ENCODE measurements around the gene GNS. TPM values are rescaled to one million over a fixed set of nuclear protein-coding genes. Genes with fewer than 3 reads are reported as not detected.

GNS gene
- total and polyA plus RNA-seq, 2 of the 13 experiments (the other 11 are each of a cell fraction or from before 2014, with no cell fraction given) = 49.8 to 51.0 TPM

- 86% methylated on average over 2 of the region's 2 CpGs for WGBS (ENCODE audit: low lambda C conversion rate)
- H3K27me3 ChIP-seq (ENCODE audit: control insufficient read depth in 1 of 2, insufficient read depth in 2 of 2, low read length in 2 of 2) = no peaks in the 10 kb centered on the region; a peak in 1 of 5 replicates
- no peak overlapping the region for H3K9ac ChIP-seq (ENCODE audit: insufficient read depth, low read depth, low read length)
- DNase-seq (ENCODE audit: low spot score) (no peak), FAIRE-seq (no peak), ATAC-seq (no peak)
- in situ Hi-C loops (cut with HindIII; ENCODE audit: extremely low pct_ligation_motif_present, low pct_unique_long_range_greater_than_20kb) (no loop called here), intact Hi-C loops (cut with micrococcal nuclease; ENCODE audit: unreplicated experiment) (no loop called here)
- no peaks in the 10 kb centered on the region for H4K20me1 ChIP-seq (ENCODE audit: insufficient read depth, low read length)
- no peak overlapping the region for H3K4me3 ChIP-seq (replicated peaks in 1 of 3; ENCODE audit: insufficient read depth in 1 of 3, low read depth in 2 of 3, low read length in 3 of 3)
- H3K27ac ChIP-seq (ENCODE audit: extremely low read length, insufficient read depth, low read length) = no peak overlapping the region
- H3K9me3 ChIP-seq (ENCODE audit: low read length) = no peaks in the 10 kb centered on the region
- 0 out of 2 replicates have a peak, but pooled peaks cover 7% of the 10 kb centered on the region for H3K4me1 ChIP-seq (ENCODE audit: insufficient read depth, low read length)
- TF ChIP-seq FOXJ3 (CRISPR knock-in tag; IDR thresholded peaks at IDR 0.05; ENCODE audit: borderline replicate concordance) (no peak), NFKBIZ (CRISPR knock-in tag; IDR thresholded peaks at IDR 0.05) (no peak), AGO2 (optimal IDR thresholded peaks at IDR 0.05; ENCODE audit: low read depth, low read length) (no peak), ZNF773 (CRISPR knock-in tag; IDR thresholded peaks at IDR 0.05; ENCODE audit: borderline replicate concordance) (no peak), TAF15 (IDR thresholded peaks at IDR 0.05; ENCODE audit: low read depth, low read length, poor library complexity, severe bottlenecking) (no peak), SRF (IDR thresholded peaks at IDR 0.05; ENCODE audit: low read depth, low read length) (no peak), FOXA3 (CRISPR knock-in tag; IDR thresholded peaks at IDR 0.05) (no peak), ZNF280D (CRISPR knock-in tag; IDR thresholded peaks at IDR 0.05) (no peak), ZFP62 (CRISPR knock-in tag; IDR thresholded peaks at IDR 0.05) (no peak), RFX3 (CRISPR knock-in tag; IDR thresholded peaks at IDR 0.05) (no peak)
- TF ChIP-seq, protein P1, sequence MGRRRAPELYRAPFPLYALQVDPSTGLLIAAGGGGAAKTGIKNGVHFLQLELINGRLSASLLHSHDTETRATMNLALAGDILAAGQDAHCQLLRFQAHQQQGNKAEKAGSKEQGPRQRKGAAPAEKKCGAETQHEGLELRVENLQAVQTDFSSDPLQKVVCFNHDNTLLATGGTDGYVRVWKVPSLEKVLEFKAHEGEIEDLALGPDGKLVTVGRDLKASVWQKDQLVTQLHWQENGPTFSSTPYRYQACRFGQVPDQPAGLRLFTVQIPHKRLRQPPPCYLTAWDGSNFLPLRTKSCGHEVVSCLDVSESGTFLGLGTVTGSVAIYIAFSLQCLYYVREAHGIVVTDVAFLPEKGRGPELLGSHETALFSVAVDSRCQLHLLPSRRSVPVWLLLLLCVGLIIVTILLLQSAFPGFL (CRISPR knock-in tag; IDR thresholded peaks at IDR 0.05) = no peak
- TF ChIP-seq, protein P2, sequence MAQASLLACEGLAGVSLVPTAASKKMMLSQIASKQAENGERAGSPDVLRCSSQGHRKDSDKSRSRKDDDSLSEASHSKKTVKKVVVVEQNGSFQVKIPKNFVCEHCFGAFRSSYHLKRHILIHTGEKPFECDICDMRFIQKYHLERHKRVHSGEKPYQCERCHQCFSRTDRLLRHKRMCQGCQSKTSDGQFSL (CRISPR knock-in tag; IDR thresholded peaks at IDR 0.05) = no peak
- TF ChIP-seq, protein P3, sequence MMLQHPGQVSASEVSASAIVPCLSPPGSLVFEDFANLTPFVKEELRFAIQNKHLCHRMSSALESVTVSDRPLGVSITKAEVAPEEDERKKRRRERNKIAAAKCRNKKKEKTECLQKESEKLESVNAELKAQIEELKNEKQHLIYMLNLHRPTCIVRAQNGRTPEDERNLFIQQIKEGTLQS (CRISPR knock-in tag; IDR thresholded peaks at IDR 0.05) = no peak
- H2AFZ ChIP-seq (ENCODE audit: low read length) = no peak overlapping the region
- no peak overlapping the region for H3K4me2 ChIP-seq (ENCODE audit: low read depth, low read length)
- CTCF ChIA-PET (ENCODE audit: low intra/inter-chr PET ratio, low total read pairs) = no interaction called here
- H3K79me2 ChIP-seq (ENCODE audit: insufficient read depth, low read length) = no peaks in the 10 kb centered on the region
- no TSS peak for BruUV-seq (replicated peaks)
- POLR2A ChIA-PET = no interaction called here
- H3K36me3 ChIP-seq (replicated peaks in 1 of 2; ENCODE audit: control insufficient read depth in 1 of 2, insufficient read depth in 2 of 2, low read length in 2 of 2) = no peaks in the 10 kb centered on the region
These were observed 47.0 kb upstream of the GNS start for GRCh38 chr12:64806173-64806572.

All from HepG2 (cell line).